Large intestine (tissue), 3 donors: ENCODE data around the gene FLYWCH1. TPM values are rescaled to one million over a fixed set of nuclear protein-coding genes. Genes with fewer than 3 reads are reported as not detected.

Experiments used
- DNase-seq, 2 donors: peaks; one replicate each; pipeline versions ENCODE4 v3.0.0 to v3.0.0-alpha.2; 2013
- H3K27ac ChIP-seq: one replicate; pipeline ENCODE4 v1.5.1; 2013; ENCODE audit warnings: low read length
- H3K27me3 ChIP-seq: 2 replicates; pipeline ENCODE4 v1.6.1; 2013; ENCODE audit warnings: low read length; ENCODE audit not compliant: control insufficient read depth, insufficient read depth
- H3K36me3 ChIP-seq: 2 replicates; pipeline ENCODE4 v1.6.1; 2013; ENCODE audit warnings: low read length; ENCODE audit not compliant: control insufficient read depth, insufficient read depth
- H3K4me1 ChIP-seq: one replicate; pipeline ENCODE4 v1.6.1; 2013; ENCODE audit warnings: low read length; ENCODE audit not compliant: control insufficient read depth, insufficient read depth
- H3K4me3 ChIP-seq: one replicate; pipeline ENCODE4 v1.5.1; 2013; ENCODE audit warnings: low read length
- H3K9me3 ChIP-seq: one replicate; pipeline ENCODE4 v1.6.1; 2013; ENCODE audit warnings: mild to moderate bottlenecking, low read depth, low read length, moderate library complexity; ENCODE audit not compliant: control insufficient read depth
- WGBS: methylation state at CpG from one replicate; pipeline ENCODE4 v1.1.5; 2013; ENCODE audit warnings: low lambda C conversion rate; ENCODE audit not compliant: insufficient coverage; 5-methylcytosine and 5-hydroxymethylcytosine counted together
- polyA plus RNA-seq: library from polyadenylated mRNA; unstranded; fragments of 120-200 nt; gene quantifications from one replicate; pipeline ENCODE4 v1.2.1, GENCODE V29; 2013

FLYWCH1 gene
- polyA plus RNA-seq, 1 donor = 22.0 TPM

DNA sequence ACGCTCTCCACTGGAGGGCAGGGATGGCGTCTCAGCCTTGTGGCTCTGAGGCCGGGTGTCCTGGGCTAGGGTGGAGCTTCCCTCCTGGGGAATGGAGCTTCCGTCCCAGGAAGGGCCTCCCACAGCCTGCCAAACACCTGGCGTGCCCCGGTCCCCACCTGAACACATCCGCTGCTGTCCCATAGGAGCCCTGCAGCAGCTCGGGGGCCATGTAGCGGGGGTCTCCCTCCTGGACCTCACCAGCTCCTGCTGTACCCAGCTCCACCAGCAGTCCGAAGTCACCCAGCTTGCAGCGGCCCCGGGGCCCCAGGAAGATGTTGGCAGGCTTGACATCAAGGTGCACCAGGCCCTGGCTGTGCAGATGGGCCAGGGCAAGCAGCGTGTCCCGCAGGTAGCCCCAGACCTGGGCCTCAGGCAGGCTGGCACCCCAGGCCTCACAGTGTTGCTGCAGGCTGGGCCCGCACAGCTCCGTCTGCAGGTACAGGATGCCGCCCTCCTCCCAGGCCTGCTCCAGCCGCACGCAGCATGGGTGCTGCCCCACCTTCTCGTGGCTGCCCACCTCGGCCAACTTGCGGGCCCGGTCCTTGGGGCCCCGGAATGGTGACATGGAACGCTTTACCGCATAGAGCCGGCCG is 63.5 kb downstream of the FLYWCH1 start:
- no peaks in the 10 kb centered on the region for H3K27me3 ChIP-seq
- H3K36me3 ChIP-seq = peaks cover 11% of the 10 kb centered on the region
- peaks cover 3% of the 10 kb centered on the region for H3K9me3 ChIP-seq
- DNase-seq = no peak
- WGBS = no CpG with 5 or more reads among the region's 28 CpGs
- no peak overlapping the region for H3K4me3 ChIP-seq
- no peak overlapping the region for H3K27ac ChIP-seq
- peaks cover 6% of the 10 kb centered on the region for H3K4me1 ChIP-seq

DNA sequence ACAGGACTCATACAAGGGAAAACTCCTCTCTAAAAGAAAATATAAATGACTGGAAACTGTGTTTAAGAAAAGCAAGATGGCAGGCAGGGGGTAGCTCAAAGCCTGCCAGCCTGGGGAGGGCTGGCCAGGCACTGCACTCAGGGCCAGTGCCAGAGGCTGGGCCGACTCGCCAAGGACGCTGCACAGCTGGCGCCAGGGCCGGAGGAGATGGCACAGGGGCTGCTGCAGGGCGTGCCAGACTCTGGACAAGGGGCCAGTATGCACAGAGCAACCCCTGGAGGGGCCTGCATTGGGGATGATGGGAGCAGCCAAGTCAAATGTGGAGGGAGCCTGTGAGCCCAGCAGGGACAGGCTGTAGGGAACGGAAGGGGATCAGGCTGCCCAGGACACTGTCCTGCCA is 64.5 kb downstream of the FLYWCH1 start:
- peaks cover 11% of the 10 kb centered on the region for H3K36me3 ChIP-seq
- WGBS = no CpG with 5 or more reads among the region's 7 CpGs

DNA sequence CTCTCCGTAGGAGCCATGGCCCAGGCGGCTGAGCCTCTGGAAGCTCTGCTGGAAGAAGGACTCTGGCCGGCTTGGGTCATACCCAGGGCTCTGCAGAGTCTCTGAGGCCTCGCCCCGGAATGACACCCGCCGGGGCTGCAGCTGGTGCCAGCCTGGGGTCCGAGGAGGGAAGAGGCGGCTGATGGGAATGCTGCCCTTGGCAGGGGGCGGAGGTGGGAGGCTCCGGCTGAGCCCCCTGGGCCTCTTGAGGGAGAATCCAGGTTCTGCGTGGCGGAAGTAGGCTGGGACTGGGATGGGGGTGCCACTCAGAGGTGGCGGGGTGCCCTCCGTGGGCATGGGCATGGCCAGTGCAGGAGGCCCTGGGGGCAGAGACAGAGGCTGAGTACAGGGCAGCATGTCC is 64.9 kb downstream of the FLYWCH1 start:
- H3K27me3 ChIP-seq = no peaks in the 10 kb centered on the region
- H3K36me3 ChIP-seq = peaks cover 11% of the 10 kb centered on the region
- no peak for DNase-seq
- H3K4me3 ChIP-seq = no peak overlapping the region
- no CpG with 5 or more reads among the region's 15 CpGs for WGBS
- peaks cover 5% of the 10 kb centered on the region for H3K4me1 ChIP-seq
- no peak overlapping the region for H3K27ac ChIP-seq
- peaks cover 3% of the 10 kb centered on the region for H3K9me3 ChIP-seq

More for the DNA sequence above, 64.5 kb downstream of the FLYWCH1 start:
- H3K4me3 ChIP-seq = no peak overlapping the region
- peaks cover 5% of the 10 kb centered on the region for H3K4me1 ChIP-seq
- DNase-seq = no peak
- peaks cover 3% of the 10 kb centered on the region for H3K9me3 ChIP-seq
- no peak overlapping the region for H3K27ac ChIP-seq
- no peaks in the 10 kb centered on the region for H3K27me3 ChIP-seq

DNA sequence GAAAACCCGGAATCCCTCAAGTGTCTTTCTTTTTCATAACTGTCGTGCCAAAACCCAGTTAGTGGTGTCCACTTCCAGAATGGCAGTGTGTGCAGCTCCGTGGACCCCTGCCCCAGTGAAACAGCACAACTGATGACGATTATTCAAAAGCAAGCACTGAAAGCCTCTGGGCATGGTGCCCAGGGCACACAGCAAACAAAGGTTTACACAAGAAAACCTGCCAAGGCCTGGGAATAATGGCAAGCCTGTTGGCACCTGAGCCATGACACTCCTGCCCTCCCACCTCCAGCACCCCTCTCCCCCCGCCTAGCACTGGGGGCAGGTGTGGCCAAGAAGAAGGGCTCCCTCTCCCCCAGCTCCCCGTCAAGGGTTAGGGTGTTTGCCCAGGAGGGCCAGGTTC is 65.7 kb downstream of the FLYWCH1 start:
- H3K27ac ChIP-seq = no peak overlapping the region
- no peak overlapping the region for H3K4me3 ChIP-seq
- peaks cover 5% of the 10 kb centered on the region for H3K4me1 ChIP-seq
- peaks cover 3% of the 10 kb centered on the region for H3K9me3 ChIP-seq
- DNase-seq = no peak
- H3K36me3 ChIP-seq = peaks cover 4% of the 10 kb centered on the region
- WGBS = no CpG with 5 or more reads among the region's 6 CpGs
- no peaks in the 10 kb centered on the region for H3K27me3 ChIP-seq

DNA sequence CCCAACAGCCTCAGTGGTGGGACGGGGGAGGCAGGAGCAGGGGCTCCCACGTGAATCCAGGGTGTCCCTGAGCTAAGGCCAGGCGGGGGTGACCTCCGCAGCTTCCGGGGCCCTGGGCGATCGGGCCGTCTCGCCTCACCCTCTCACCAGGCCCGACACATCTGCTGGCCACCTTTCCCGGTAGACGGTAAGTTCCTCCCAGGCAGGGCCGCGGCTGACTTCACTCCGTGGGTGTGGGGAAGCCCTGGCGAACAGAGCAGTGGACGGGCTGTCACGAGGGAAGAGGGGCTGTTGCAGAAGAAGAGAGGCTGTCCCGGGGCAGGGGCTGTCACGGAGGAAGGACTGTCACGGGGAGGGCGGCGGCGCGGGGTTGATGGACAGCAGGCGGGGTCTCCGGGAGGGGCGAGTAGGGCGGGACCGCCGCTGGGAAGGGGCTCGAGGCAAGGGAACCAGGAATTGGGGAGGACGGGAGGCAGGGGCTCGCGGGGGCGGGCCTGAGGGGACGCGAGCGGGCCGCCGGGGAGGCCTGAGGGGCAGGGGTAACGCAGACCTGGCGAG is 68.0 kb downstream of the FLYWCH1 start:
- Histone ChIP-seq H3K4me3 (peak overlapping the region; percentile 96), H3K36me3 (no peaks in the 10 kb centered on the region), H3K4me1 (peaks cover 5% of the 10 kb centered on the region), H3K27ac (no peak overlapping the region), H3K27me3 (no peaks in the 10 kb centered on the region), H3K9me3 (peaks cover 3% of the 10 kb centered on the region)
- DNase-seq = no peak
- WGBS = no CpG with 5 or more reads among the region's 43 CpGs

- Histone ChIP-seq H3K27ac (peak within 1 kb of the TSS; percentile 73), H3K36me3 (no peaks in the 10 kb centered on the region), H3K9me3 (peaks cover 1% of the 10 kb centered on the region), H3K4me1 (peaks cover 5% of the 10 kb centered on the region), H3K27me3 (no peaks in the 10 kb centered on the region), H3K4me3 (peak within 1 kb of the TSS; percentile 96)
- WGBS = no CpG with 5 or more reads among the region's 91 CpGs
- DNase-seq = peak; percentile 88 to 90
Observed at GRCh38 chr16:2980227-2981176, 68.8 kb downstream of the FLYWCH1 start, which contains the start of gene PKMYT1. Gene PKMYT1 (minus strand): TSS chr16:2980446. CDS start chr16:2979657, 789 bp downstream.

DNA sequence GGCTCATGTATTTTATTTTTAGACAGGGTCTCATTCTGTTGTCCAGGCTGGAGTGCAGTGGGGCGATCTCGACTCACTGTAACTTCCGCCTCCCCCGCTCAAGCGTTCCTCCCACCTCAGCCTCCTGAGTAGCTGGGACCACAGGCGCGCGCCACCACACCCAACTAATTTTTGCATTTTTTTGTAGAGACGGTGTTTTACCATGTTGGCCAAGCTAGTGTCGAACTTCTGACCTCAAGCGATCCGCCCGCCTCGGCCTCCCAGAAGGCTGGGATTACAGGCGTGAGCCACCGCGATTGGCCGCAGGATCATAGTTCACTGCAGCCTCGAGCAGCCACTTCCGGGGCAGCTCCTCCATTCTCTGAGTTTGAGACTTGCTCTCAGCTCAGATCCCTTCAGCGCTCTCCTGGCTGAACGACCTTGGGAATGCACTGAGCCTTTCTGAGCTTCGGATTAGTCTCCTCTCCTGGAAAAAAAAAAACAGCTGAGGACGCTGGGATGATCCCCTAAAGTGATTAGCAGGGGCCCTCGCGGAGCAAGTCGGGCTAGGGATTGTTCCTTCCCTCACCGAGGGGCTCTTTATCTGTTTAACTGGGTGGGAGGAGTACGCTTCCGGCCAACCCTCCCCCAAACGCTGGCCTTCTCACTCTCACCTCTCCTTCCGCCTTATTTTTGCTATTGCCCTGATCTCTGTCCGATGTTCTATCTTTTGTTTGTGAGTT is 69.6 kb downstream of the FLYWCH1 start:
- peak in 1 of 2 donors; percentile 60 for DNase-seq
- Histone ChIP-seq H3K27ac (no peak overlapping the region), H3K9me3 (no peaks in the 10 kb centered on the region), H3K4me3 (peak overlapping the region; percentile 96), H3K4me1 (peaks cover 5% of the 10 kb centered on the region), H3K36me3 (no peaks in the 10 kb centered on the region), H3K27me3 (no peaks in the 10 kb centered on the region)
- 0% methylated on average over 1 of the region's 33 CpGs for WGBS

- DNase-seq = no peak
- no CpG with 5 or more reads among the region's 4 CpGs for WGBS
- Histone ChIP-seq H3K4me1 (peaks cover 5% of the 10 kb centered on the region), H3K4me3 (no peak overlapping the region), H3K27me3 (no peaks in the 10 kb centered on the region), H3K36me3 (no peaks in the 10 kb centered on the region), H3K27ac (no peak overlapping the region), H3K9me3 (no peaks in the 10 kb centered on the region)
Observed at GRCh38 chr16:2981899-2982250, 70.1 kb downstream of the FLYWCH1 start.

- H3K27me3 ChIP-seq = no peaks in the 10 kb centered on the region
- WGBS = 87% methylated on average over 3 of the region's 5 CpGs
- no peak overlapping the region for H3K27ac ChIP-seq
- no peaks in the 10 kb centered on the region for H3K36me3 ChIP-seq
- H3K9me3 ChIP-seq = no peaks in the 10 kb centered on the region
- H3K4me1 ChIP-seq = peaks cover 5% of the 10 kb centered on the region
- no peak overlapping the region for H3K4me3 ChIP-seq
- no peak for DNase-seq
Observed at GRCh38 chr16:2982402-2982801, 70.7 kb downstream of the FLYWCH1 start.

- WGBS = no CpG with 5 or more reads among the region's 42 CpGs
- H3K36me3 ChIP-seq = no peaks in the 10 kb centered on the region
- H3K27me3 ChIP-seq = no peaks in the 10 kb centered on the region
- DNase-seq = peak; percentile 67 to 75
- no peak overlapping the region for H3K4me3 ChIP-seq
- no peaks in the 10 kb centered on the region for H3K9me3 ChIP-seq
- peaks cover 5% of the 10 kb centered on the region for H3K4me1 ChIP-seq
- no peak overlapping the region for H3K27ac ChIP-seq
Observed at GRCh38 chr16:2983706-2984136, 72.0 kb downstream of the FLYWCH1 start.
